Central memory CD4-positive, alpha-beta T cell (primary cell): ENCODE results near the gene MFSD11.
A peak's percentile ranks its signal among the peaks of the same experiment; 100 is the strongest.
"Not testable (repeated sequence)": the region's sequence is repeated elsewhere in the genome, so short reads cannot be mapped to it uniquely, and the experiment has no call there.

Experiments
- DNase-seq: peaks from one replicate; pipeline ENCODE4 v3.0.0; 2022

Gene MFSD11

DNA sequence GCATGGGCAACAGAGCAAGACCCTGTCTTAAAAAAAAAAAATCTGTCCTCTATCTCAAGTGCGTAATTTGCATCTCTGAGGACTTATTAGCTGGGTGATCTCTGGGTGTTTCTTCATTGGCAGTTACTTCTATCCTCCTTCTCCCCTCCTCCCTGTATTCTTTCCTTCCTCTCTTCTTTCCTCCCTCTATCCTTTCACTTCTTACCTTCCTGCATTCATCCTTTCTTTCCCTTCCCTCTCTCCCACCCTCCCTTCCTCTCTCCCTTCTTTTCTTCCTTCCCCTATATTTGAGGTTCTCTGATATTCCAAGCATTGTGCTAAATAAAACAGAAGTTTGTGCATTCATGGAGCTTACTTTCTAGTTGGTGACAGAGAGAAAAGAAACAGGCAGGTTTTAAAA lies 10.7 kb downstream of the MFSD11 start:
- DNase-seq: no peak

DNA sequence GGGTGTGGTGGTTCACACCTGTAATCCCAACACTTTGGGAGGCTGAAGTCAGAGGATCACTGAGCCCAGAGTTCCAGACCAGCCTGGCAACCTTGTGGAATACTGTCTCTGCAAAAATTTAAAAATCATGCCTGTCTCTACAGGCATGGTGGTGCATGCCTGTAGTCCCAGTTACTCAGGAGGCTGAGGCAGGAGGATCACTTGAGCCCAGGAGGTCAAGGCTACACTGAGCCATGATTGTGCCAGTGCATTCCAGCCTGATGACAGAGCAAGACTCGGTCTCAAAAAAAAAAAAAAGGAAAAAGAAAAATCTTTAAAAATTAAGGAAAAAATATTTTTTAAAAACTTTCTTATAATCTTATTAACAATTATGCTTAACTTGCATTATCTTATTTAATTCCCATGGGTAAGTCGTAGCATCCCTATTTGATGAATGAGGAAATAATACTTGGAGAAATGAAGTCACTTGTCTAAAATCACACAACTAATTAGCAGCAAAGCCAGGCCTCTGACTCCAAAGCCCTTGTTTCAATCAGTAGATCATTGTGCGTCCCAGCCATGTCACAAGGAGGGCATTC lies 13.6 kb downstream of the MFSD11 start:
- DNase-seq: no peak

- peak; percentile 61 for DNase-seq
Observed at GRCh38 chr17:76752006-76752405, 14.1 kb downstream of the MFSD11 start.

DNA sequence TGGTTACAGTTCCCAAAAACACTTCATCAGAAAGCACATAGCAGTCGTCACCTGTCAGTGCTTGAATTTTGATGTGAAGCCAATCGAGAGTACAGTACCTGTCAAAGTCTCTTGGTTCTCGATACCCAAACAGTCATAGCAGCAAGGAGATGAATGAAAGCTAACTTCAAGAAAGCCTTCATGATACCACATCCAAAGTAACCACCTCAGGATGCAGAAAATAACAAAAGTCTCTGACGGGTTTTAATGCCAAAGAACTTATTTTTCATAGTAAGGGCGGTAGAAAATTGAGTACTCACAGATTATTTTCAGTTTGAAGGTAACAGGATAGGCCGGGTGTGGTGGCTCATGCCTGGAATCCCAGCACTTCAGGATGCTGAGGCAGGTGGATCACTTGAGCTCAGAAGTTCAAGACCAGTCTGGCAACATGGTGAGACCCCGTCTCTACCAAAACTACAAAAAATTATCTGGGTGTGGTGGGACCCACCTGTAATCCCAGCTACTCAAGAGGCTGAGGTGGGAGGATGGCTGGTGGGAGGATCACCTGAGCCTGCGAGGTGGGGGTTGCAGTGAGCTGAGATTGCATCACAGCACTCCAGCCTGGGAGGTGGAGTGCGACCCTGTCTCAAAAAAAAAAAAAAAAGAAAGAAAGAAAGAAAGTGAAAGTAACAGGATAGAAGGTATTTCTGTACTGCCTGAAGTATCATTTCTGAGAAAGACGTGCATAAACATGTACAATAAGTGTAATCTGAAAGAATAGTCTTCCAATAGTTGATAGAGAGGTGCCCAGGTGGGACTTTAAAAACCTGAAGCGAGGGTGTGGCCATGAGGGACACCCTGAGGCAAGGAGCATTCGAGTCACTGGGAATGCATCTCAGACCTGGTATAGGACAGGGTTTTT lies 15.4 kb downstream of the MFSD11 start:
- peak; percentile 76 for DNase-seq

- DNase-seq: no peak
Observed at GRCh38 chr17:76755285-76755684, 17.4 kb downstream of the MFSD11 start.

- DNase-seq: no peak
Observed at GRCh38 chr17:76757256-76757655, 19.3 kb downstream of the MFSD11 start.

DNA sequence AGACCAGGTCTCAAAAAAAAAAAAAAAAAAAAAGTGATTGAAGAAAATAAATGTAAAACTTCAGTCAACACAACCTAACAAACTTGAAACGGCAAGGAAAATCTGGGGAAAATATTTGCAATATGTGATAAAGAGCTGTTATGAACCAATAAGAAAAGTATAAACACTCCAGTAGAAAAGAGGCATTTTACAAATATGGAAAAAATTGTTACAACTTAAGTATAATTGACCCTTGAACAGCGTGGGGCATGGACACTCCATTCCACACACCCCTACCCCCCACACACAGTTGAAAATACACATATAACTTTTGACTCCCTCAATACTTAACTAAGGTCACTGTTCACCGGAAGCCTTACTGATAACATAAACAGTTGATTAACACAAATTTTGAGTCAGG lies 20.7 kb downstream of the MFSD11 start:
- DNase-seq: no peak

DNA sequence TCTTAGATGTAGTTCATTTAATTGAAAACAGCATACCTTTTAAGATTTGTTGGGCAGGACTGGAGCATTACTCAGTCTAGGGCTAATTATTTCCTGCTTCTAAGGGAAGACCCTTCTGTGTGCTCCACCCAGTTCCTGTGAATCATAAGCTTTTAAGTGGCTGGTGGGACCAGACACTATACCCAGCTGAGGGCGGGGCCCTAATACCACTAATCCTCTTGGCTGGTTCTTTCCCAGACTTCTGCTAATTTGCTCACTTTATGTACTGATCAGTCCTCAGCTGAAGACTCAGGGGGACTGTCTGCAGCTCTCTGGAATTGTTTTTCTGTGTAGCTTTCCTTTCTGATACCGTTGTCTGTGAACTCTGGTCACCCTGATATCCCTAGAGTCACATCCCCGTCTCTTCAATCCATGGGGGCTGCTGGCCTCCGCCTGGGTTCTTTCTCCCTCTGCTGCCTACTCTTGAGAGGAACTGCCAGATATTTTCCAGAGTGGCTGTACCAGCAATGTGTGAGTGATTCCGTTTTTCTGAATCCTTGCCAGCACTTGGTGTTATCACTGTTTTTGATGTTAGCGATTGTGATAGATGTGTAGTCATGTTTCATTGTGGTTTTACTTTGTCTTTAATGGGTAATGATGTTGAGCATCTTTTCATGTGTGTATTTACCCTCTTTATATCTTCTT lies 35.1 kb downstream of the MFSD11 start:
- peak; percentile 75 for DNase-seq

DNA sequence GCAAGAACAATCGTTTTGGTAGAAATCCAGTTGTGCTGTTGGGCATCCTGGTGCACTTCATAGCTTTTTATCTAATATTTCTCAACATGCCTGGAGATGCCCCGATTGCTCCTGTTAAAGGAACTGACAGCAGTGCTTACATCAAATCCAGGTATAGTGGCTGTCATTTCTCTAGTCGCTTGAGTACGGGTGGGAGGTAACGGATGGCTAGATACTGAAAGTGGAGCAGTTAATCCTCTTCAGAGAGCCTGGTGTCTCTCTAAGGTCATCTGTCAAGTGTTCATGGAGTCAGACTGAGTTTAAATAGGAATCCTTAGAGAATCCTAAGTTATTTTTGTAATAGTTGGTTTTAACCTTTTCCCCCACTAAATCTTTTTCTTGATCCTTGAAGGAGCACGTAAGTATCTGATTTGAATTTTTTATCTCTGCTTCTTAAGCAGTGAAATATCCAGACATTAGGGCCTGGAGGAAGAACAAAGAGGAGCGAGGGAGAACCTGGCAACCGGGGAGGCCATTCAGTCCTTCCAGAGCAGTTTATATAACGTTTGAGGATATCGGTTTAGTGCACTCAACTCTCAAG lies 37.2 kb downstream of the MFSD11 start:
- no peak for DNase-seq

DNA sequence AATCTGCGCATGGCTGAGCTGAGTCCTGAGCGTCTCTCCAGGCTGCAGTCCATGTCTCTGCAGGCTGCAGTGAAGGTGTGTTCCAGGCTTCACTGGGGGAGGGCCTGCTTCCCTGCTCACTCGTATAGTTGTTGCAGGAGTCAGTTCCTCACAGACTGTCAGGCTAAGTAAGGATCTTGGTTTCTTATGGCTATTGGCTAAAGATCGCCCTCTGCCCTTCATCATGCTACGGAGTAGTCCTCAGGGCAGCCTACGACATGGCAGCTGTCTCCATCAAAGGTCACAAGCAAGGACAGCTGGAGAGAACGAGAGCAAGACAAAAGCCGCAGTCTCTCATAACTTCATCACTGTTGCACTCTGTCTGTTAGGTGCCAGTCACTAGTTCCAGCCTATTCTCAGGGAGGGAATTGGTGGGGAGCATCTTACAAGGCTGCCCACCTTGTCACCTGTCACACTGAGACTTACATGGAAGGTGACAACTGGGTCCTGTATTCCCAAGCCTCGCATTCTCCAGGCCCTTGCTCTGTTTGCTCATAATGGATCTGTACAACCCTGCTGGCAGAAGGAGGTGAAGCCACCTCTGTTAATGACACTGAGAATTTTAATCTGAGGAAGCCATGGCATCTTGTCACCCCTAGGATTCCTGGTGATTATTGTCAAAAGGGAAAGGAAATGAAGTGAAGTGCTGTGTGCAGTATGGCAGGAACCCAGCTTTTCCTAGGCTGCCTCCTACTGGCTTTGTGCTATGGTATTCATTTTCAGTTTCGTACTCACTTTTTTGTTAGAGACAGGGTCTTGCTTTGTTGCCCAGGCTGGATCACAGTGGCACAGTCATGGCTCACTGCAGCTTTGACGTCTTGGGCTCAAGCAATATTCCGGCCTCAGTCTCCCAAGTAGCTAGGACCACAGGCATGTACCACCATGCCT lies 43.4 kb downstream of the MFSD11 start:
- no peak for DNase-seq

DNA sequence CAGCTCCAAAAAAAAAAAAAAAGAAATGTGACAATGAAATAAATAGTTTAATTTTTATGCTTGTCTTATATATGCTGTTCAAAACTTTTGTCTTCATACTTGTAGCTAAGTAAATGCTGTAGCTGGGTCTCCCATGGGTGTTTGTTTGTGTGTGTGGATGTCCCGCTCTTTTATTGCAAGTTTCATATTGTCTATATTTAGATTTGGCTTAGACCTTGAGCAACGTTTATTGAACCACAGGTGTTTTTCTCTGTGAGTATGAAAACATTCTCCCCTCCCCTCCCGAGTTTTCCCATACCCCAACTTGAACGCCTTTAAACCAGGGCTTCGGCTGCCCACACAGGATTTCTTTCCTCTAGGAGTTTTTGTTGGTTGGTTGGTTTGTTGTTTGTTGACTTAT lies 45.2 kb downstream of the MFSD11 start:
- DNase-seq: no peak

DNA sequence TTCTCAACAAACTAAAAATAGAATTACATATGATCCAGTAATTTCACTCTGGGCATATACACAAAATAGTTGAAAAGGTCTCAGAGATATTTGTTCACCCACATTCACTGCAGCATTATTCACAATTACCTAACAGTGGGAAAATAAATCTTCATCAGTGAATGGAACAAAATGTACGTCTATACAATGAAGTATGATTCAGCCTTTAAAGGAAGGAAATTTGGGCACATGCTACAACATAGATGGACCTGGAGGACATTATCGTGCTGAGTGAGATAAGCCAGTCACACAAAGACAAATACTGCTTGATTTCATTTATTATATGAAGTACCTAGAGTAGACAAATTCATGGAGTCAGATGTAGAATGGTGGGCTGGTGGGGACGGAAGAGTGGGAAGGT lies 47.0 kb downstream of the MFSD11 start:
- no peak for DNase-seq

DNA sequence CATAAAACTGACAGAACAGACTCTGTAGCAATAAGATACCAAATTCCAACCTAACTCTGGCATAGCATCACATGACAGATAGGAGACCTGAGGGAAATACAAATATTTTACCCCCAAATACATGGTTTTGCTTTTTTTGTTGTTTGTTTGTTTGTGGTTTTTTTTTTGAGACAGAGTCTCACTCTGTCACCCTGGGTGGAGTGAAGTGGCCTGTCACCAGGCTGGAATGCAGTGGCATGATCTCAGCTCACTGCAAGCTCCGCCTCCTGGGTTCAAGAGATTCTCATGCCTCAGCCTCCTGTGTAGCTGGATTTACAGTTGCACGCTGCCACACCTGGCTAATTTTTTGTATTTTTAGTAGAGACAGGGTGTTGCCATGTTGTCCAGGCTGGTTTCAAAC lies 49.9 kb downstream of the MFSD11 start:
- not testable (repeated sequence) for DNase-seq

DNA sequence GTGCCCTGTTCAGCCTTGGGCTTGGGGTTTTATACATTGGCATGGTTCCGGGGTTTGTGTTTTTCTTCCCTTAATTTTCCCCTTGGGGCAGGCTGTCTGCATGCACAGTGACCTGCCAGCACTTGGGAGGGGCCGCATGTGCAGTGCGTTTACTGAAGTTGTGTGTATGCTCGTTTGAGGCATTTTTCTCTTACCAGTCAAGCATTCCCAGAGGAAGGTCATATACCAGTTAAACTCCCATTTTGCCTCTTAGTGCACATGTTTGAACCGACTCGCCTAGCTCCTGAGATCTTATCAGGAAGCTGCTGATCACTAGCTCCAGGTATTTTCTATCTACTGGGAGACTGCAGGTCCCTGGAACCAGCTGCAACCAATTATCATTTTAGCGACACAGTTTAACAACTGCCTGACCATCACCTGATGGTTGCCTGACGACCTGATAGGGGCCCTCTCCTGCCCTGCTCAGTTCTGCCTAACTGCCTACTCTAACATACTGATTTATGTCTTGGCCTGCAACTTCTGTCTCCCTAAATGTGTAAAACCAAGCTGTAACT lies 51.4 kb downstream of the MFSD11 start:
- no peak for DNase-seq

DNA sequence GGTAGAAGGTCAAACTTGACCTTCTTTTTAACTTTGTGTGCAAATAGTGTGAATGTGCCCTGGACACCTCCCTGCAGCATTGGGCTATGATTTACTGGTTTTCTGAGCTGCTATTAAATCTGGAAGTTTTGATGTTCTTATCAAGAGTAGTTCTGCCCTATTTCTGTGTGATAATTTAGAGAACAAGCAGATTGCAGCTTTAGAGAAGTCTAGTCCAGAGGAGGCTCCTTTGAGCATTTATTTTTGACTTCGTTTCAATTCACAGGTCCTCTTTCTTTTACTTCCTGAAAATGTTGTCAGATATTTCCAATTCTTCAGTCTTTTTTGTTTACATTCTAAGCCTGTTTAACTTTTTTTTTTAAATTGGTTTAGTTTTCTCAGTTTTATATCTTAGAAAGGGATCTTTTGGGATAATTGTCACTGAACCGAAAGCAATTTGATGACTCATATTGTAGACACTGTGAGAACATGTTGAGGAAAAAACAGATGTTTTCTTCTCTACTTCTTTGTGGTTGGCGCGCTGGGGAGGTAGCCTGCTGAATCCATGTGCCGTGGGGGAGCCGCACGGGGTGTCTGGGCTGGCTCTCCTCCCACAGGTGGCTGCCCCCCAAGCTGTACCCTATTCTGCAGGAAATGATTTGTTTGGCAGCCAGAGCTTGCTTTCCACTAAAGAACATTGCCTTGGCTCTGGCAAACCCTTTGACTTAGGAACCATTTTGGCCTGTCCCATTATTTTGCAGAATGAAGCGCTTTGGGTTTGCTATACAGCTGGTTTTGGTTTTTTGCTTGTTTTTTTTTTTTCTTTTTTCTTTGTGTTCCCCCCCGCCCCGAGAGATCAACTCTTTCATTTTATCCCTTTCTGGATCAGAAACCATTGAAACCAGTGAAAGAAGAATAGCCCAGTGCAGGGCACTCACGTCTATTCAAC lies 53.4 kb downstream of the MFSD11 start:
- no peak for DNase-seq

DNA sequence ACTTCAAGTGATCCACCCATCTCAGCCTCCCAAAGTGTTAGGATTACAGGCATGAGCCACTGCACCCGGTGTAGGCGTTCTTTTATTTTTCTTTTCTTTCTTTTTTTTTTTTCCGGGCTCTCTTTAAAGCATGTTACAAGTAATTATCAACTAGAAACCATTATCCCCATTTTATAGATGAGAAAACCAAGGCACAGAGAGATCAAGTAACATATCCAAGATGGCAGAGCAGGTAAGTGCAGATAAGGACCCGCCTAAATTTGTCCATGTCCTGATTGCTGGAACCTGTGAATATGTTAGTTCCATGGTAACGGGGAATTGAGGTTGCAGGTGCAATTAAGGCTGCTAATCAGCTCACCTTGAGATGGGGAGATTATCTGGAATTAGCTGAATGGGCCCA lies 54.4 kb downstream of the MFSD11 start:
- no peak for DNase-seq

DNA sequence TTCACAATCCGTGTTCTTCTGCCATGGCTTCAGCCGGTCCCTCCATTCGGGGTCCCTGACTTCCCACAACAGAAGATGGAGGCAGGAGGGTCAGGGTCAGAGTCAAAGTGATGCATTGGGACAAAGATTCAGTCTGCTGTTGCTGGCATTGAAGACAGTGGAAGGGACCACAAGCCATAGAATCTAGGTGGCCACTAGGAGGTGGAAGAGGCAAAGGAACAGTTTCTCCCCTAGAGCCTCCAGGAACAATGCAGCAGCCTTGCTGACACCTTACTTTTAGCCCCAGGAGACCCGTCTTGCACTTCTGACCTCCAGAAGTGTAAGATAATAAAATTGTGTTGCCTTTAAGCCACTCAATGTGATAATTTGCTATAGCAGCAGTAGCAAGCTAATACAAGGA lies 55.9 kb downstream of the MFSD11 start:
- DNase-seq: no peak

GRCh38 chr17:76796081-76796480 lies 58.2 kb downstream of the MFSD11 start:
- DNase-seq: no peak

GRCh38 chr17:76797241-76797840 lies 59.4 kb downstream of the MFSD11 start:
- DNase-seq: no peak

- no peak for DNase-seq
Observed at GRCh38 chr17:76801706-76802105, 63.8 kb downstream of the MFSD11 start.
